Parathyroid adenoma (tissue), 2 donors: Measurements from ENCODE around the gene LSM3.

Source experiments
- H2AFZ ChIP-seq: fragments of 300-600 bp; sonication (generic); one replicate; pipeline ENCODE4 v1.7.0; 2017; ENCODE audit warnings: antibody characterized with exemption, mild to moderate bottlenecking
- H3K27ac ChIP-seq: fragments of 300-600 bp; sonication (generic); one replicate; pipeline ENCODE4 v1.7.0; 2017
- H3K27me3 ChIP-seq: fragments of 300-600 bp; sonication (generic); one replicate; pipeline ENCODE4 v1.7.0; 2017; ENCODE audit warnings: low read length; ENCODE audit not compliant: control insufficient read depth, insufficient read depth
- H3K36me3 ChIP-seq: fragments of 300-600 bp; sonication (generic); one replicate; pipeline ENCODE4 v1.7.0; 2017; ENCODE audit warnings: low read length; ENCODE audit not compliant: control insufficient read depth, insufficient read depth
- H3K4me1 ChIP-seq: fragments of 300-600 bp; sonication (generic); one replicate; pipeline ENCODE4 v1.7.0; 2017; ENCODE audit warnings: control low read depth
- H3K4me2 ChIP-seq: fragments of 300-600 bp; sonication (generic); one replicate; pipeline ENCODE4 v1.7.0; 2017; ENCODE audit warnings: low read length
- H3K4me3 ChIP-seq: fragments of 300-600 bp; sonication (generic); one replicate; pipeline ENCODE4 v1.7.0; 2017; ENCODE audit warnings: low read depth, low read length
- H3K79me2 ChIP-seq: fragments of 300-600 bp; sonication (generic); one replicate; pipeline ENCODE4 v1.7.0; 2017; ENCODE audit warnings: control low read depth
- H3K9ac ChIP-seq: fragments of 300-600 bp; sonication (generic); one replicate; pipeline ENCODE4 v1.7.0; 2017; ENCODE audit warnings: mild to moderate bottlenecking
- H3K9me3 ChIP-seq: fragments of 300-600 bp; sonication (generic); one replicate; pipeline ENCODE4 v1.7.0; 2017; ENCODE audit warnings: low read length; ENCODE audit not compliant: control insufficient read depth
- TF ChIP-seq, protein P1 (sequence below): fragments of 300-600 bp; sonication (generic); IDR thresholded peaks from one replicate; pipeline ENCODE4 v1.7.0; 2017; ENCODE audit warnings: antibody characterized with exemption, mild to moderate bottlenecking
- donor health status: primary hyperparathyroidism.

LSM3 gene

DNA sequence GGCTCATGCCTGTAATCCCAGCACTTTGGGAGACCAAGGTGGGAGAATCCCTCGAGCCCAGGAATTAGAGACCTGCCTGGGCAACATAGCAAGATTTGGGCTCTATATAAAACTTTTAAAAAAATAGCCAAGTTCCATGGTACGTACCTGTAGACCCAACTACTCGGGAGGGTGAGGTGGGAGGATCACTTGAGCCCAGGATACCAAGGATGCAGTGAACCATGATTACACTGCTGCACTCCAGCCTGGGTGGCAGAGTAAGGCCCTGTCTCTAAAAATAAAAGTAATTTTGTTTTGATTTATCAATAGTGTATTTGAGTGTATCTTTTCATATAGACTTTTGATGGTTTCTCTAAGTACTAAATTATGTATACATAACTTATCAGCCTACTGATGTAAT is 63.1 kb downstream of the LSM3 start:
- no peak overlapping the region for H3K4me2 ChIP-seq
- H3K27ac ChIP-seq: no peak overlapping the region
- H3K79me2 ChIP-seq: no peaks in the 10 kb centered on the region
- TF ChIP-seq, protein P1, sequence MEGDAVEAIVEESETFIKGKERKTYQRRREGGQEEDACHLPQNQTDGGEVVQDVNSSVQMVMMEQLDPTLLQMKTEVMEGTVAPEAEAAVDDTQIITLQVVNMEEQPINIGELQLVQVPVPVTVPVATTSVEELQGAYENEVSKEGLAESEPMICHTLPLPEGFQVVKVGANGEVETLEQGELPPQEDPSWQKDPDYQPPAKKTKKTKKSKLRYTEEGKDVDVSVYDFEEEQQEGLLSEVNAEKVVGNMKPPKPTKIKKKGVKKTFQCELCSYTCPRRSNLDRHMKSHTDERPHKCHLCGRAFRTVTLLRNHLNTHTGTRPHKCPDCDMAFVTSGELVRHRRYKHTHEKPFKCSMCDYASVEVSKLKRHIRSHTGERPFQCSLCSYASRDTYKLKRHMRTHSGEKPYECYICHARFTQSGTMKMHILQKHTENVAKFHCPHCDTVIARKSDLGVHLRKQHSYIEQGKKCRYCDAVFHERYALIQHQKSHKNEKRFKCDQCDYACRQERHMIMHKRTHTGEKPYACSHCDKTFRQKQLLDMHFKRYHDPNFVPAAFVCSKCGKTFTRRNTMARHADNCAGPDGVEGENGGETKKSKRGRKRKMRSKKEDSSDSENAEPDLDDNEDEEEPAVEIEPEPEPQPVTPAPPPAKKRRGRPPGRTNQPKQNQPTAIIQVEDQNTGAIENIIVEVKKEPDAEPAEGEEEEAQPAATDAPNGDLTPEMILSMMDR: no peak
- H3K36me3 ChIP-seq: no peaks in the 10 kb centered on the region
- H3K4me3 ChIP-seq: no peak overlapping the region
- no peaks in the 10 kb centered on the region for H3K9me3 ChIP-seq
- no peaks in the 10 kb centered on the region for H3K27me3 ChIP-seq
- no peak overlapping the region for H2AFZ ChIP-seq
- no peak overlapping the region for H3K9ac ChIP-seq
- H3K4me1 ChIP-seq: no peaks in the 10 kb centered on the region

DNA sequence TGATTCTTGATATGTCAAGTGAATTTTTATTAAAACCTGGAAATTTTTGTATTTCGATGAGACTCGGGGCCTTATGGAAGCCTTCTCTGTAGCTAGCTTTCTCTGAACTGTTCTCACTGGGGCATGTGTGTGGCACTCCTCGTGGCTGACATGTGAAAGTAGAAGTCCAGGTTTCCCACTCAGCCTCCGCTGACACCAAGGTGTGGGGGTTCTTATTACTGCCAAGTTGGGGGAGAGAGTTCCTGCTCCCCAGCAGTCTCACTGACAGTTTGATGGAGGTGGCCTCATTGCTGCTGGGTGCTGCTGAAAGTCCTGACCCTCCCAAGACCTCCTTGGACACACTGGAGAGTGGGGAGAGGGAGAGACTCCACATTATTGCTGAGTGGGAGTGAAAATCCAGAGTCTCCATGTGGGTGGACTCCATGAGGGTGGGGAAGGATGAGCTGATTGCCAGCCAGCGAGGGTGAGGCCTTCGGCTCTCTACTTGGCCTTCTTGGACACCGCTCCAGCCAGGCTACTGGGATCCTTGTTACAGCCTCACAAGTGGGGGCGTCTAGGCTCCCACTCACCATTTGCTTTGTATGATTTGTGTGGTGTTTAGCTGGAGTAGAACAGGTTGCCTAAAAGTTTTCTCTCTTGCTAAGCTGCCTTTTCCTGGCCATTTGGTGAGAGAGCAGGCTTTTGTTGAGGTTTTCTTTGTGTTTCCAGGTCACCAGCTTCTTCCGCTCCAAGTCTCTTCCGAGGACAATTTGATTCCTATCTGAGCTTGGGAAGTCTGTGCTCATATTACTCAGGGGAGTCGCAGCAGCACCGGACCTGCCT is 64.1 kb downstream of the LSM3 start:
- Histone ChIP-seq H2AFZ (peak overlapping the region; percentile 13), H3K36me3 (no peaks in the 10 kb centered on the region), H3K9me3 (no peaks in the 10 kb centered on the region), H3K27me3 (no peaks in the 10 kb centered on the region), H3K4me1 (no peaks in the 10 kb centered on the region), H3K4me3 (no peak overlapping the region), H3K9ac (no peak overlapping the region), H3K27ac (no peak overlapping the region), H3K4me2 (no peak overlapping the region), H3K79me2 (no peaks in the 10 kb centered on the region)
- TF ChIP-seq, protein P1: no peak

DNA sequence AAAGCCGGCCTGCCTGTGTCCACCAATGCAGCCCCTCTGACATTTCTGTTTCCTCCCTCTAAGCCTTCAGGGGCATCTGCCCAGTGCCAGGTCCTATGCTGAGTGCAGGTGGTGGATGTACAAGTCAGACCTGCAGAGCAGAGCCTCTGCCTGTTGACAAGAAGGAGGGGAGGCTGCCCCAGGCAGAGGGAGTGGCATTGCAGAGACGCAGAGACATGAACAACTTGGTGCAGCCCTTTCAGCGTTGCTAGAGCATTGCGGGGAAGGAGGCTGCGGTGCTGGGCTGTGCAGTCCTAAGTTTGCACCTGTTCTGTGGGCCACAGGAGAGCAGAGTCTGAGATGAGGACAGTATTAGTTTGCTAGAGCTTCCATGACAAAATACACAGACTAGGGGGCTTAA is 65.2 kb downstream of the LSM3 start:
- H3K4me2 ChIP-seq: no peak overlapping the region
- H3K27ac ChIP-seq: no peak overlapping the region
- H3K36me3 ChIP-seq: no peaks in the 10 kb centered on the region
- H3K79me2 ChIP-seq: no peaks in the 10 kb centered on the region
- H3K4me1 ChIP-seq: no peaks in the 10 kb centered on the region
- H3K27me3 ChIP-seq: no peaks in the 10 kb centered on the region
- TF ChIP-seq, protein P1: no peak
- no peak overlapping the region for H3K9ac ChIP-seq
- H3K9me3 ChIP-seq: no peaks in the 10 kb centered on the region
- H3K4me3 ChIP-seq: no peak overlapping the region
- no peak overlapping the region for H2AFZ ChIP-seq

DNA sequence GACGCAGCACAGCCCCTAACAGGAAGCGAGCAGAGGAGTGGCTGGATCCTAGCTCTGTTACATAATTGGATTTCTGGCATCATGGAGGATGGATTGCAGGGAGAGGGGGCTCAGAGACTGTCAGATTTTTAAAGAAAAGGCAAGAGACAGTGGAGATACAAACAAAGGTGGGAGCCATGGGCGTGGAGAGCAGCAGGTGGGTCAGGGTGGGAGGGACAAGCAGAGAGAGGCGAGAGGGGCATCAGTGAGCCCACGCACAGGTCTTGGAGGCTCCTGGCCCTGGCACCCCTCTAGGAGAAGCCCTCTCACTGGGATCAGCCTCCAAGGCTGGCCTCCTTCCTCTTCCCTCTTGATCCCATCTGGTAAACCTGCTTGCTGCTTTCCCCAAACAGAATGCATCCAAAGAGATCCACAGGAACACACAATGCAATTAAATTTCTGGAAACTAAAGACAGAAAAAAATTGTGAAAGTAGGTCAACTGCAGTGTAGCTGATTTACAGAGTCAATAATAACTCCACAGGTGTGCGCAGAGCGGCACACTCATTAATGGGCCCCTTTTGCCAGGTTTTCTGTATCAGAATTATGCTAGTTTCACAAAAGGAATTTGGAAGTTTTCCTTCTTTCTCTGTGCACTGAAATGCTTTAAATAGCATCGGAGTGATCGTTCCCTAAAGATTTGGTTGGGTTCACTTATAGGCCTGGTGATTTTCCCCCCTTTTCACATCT is 66.1 kb downstream of the LSM3 start:
- Histone ChIP-seq H3K9ac (no peak overlapping the region), H3K27ac (no peak overlapping the region), H2AFZ (no peak overlapping the region), H3K4me1 (no peaks in the 10 kb centered on the region), H3K79me2 (no peaks in the 10 kb centered on the region), H3K4me2 (no peak overlapping the region), H3K4me3 (no peak overlapping the region), H3K9me3 (no peaks in the 10 kb centered on the region), H3K27me3 (no peaks in the 10 kb centered on the region), H3K36me3 (no peaks in the 10 kb centered on the region)
- TF ChIP-seq, protein P1: no peak
